GM23338 (cell line): ENCODE data around the gene BICRA. TPM values are rescaled to one million over a fixed set of nuclear protein-coding genes. Genes with fewer than 3 reads are reported as not detected.

ENCODE experiments used
- ATAC-seq: fragments of 200-7000 bp; cut with Tn5 transposase; 3 replicates; pipeline ENCODE4 v1.9.1; 2020
- DNase-seq: peaks from one replicate; pipeline ENCODE4 v3.0.0-alpha.2; 2015; ENCODE audit warnings: low spot score
- H2AFZ ChIP-seq: fragments of 200-600 bp; sonication (generic); 2 replicates; pipeline ENCODE4 v1.8.0; 2016; ENCODE audit warnings: antibody characterized with exemption, mild to moderate bottlenecking, moderate library complexity
- H3F3A ChIP-seq: fragments of 200-600 bp; sonication (generic); replicated peaks from 2 replicates; pipeline ENCODE4 v1.8.0; 2017; ENCODE audit warnings: antibody characterized with exemption, mixed run types, low read depth
- H3K27ac ChIP-seq: fragments of 200-600 bp; sonication (generic); 2 replicates; pipeline ENCODE4 v1.6.1; 2016; ENCODE audit warnings: low read depth
- H3K27me3 ChIP-seq: fragments of 200-600 bp; sonication (generic); 2 replicates; pipeline ENCODE4 v1.8.0; 2016; ENCODE audit warnings: mild to moderate bottlenecking, mixed run types, moderate library complexity; ENCODE audit not compliant: insufficient read depth
- H3K36me3 ChIP-seq: fragments of 200-600 bp; sonication (generic); 2 replicates; pipeline ENCODE4 v1.8.0; 2016; ENCODE audit warnings: mild to moderate bottlenecking; ENCODE audit not compliant: insufficient read depth
- H3K4me1 ChIP-seq: fragments of 200-600 bp; sonication (generic); 2 replicates; pipeline ENCODE4 v1.8.0; 2016; ENCODE audit warnings: mild to moderate bottlenecking, moderate library complexity; ENCODE audit not compliant: insufficient read depth
- H3K4me2 ChIP-seq: fragments of 200-600 bp; sonication (generic); 2 replicates; pipeline ENCODE4 v1.7.1; 2017; ENCODE audit warnings: mixed run types
- H3K4me3 ChIP-seq: fragments of 200-600 bp; sonication (generic); 2 replicates; pipeline ENCODE4 v1.6.1; 2016; ENCODE audit warnings: mixed run types
- H3K79me2 ChIP-seq: fragments of 200-600 bp; sonication (generic); replicated peaks from 2 replicates; pipeline ENCODE4 v1.8.0; 2017; ENCODE audit warnings: mild to moderate bottlenecking; ENCODE audit not compliant: insufficient read depth
- H3K9me2 ChIP-seq: fragments of 200-600 bp; sonication (generic); 2 replicates; pipeline ENCODE4 v1.8.0; 2017; ENCODE audit not compliant: insufficient read depth
- H4K20me1 ChIP-seq: fragments of 200-600 bp; sonication (generic); replicated peaks from 2 replicates; pipeline ENCODE4 v1.8.0; 2017; ENCODE audit warnings: mild to moderate bottlenecking; ENCODE audit not compliant: insufficient read depth
- H3K27ac Mint-ChIP-seq: 2 replicates; pipeline ENCODE4 v1.8.0; 2020; ENCODE audit warnings: inconsistent platforms, mild to moderate bottlenecking, moderate library complexity, mixed read lengths
- H3K27me3 Mint-ChIP-seq: 3 replicates; pipeline ENCODE4 v1.8.0; 2022; ENCODE audit warnings: low read depth, mild to moderate bottlenecking, moderate library complexity, mixed read lengths, inconsistent platforms; ENCODE audit not compliant: insufficient read depth, poor library complexity
- H3K36me3 Mint-ChIP-seq: 3 replicates; pipeline ENCODE4 v1.8.0; 2021; ENCODE audit warnings: low read depth, mild to moderate bottlenecking, inconsistent platforms, moderate library complexity, mixed read lengths
- H3K4me1 Mint-ChIP-seq: 3 replicates; pipeline ENCODE4 v1.8.0; 2020; ENCODE audit warnings: mild to moderate bottlenecking, inconsistent platforms, mixed read lengths
- H3K4me3 Mint-ChIP-seq: 3 replicates; pipeline ENCODE4 v1.8.0; 2021; ENCODE audit warnings: moderate library complexity, mild to moderate bottlenecking, inconsistent platforms, mixed read lengths
- H3K9me3 Mint-ChIP-seq: 3 replicates; pipeline ENCODE4 v1.8.0; 2020; ENCODE audit warnings: moderate library complexity, mild to moderate bottlenecking, inconsistent platforms, mixed read lengths
- CREB1 ChIP-seq: fragments of 250-450 bp; sonication (Bioruptor Pico); IDR thresholded peaks from 2 replicates; pipeline ENCODE4 v1.5.0; 2020; ENCODE audit warnings: low read depth, mild to moderate bottlenecking, moderate library complexity
- CTCF ChIP-seq, 2 experiments: fragments of 200-600 bp in 1 of 2; sonication (generic) in 1 of 2; conservative IDR thresholded peaks; 2 replicates each; pipeline versions ENCODE4 v1.5.1 to v1.6.1; 2016 to 2017; ENCODE audit warnings: antibody characterized with exemption in 2 of 2, low read depth in 2 of 2, mild to moderate bottlenecking in 2 of 2, moderate library complexity in 1 of 2
- EZH2 ChIP-seq: fragments of 200-600 bp; sonication (generic); IDR thresholded peaks from one replicate; pipeline ENCODE4 v1.8.0; 2017; ENCODE audit warnings: antibody characterized with exemption, mild to moderate bottlenecking, low read depth; ENCODE audit not compliant: unreplicated experiment
- EZH2phosphoT487 ChIP-seq: fragments of 200-600 bp; sonication (generic); IDR thresholded peaks from one replicate; pipeline ENCODE4 v1.8.1; 2018; ENCODE audit warnings: antibody characterized with exemption; ENCODE audit not compliant: unreplicated experiment
- JUNB ChIP-seq: IDR thresholded peaks from one replicate; pipeline ENCODE4 v1.6.1; 2016; ENCODE audit warnings: antibody characterized with exemption; ENCODE audit not compliant: unreplicated experiment
- NANOG ChIP-seq: IDR thresholded peaks from 2 replicates; pipeline ENCODE4 v1.6.1; 2016; ENCODE audit warnings: antibody characterized with exemption, borderline replicate concordance
- POLR2AphosphoS5 ChIP-seq: IDR thresholded peaks from 2 replicates; pipeline ENCODE4 v1.6.1; 2016; ENCODE audit warnings: antibody characterized with exemption, low read depth
- STAT1 ChIP-seq: IDR thresholded peaks from one replicate; pipeline ENCODE4 v1.6.1; 2016; ENCODE audit warnings: antibody characterized with exemption; ENCODE audit not compliant: unreplicated experiment
- ZNF114 ChIP-seq: fragments of 250-450 bp; sonication (Bioruptor Pico); IDR thresholded peaks from 2 replicates; pipeline ENCODE4 v1.5.0; 2020; ENCODE audit warnings: mild to moderate bottlenecking, moderate library complexity
- ZNF331 ChIP-seq: fragments of 250-450 bp; sonication (Bioruptor Pico); IDR thresholded peaks from 2 replicates; pipeline ENCODE4 v1.5.0; 2020; ENCODE audit warnings: low read depth, mild to moderate bottlenecking, moderate library complexity
- polyA plus RNA-seq: library from polyadenylated mRNA; unstranded; fragments of >200 nt; fragmentation: Nextera tagmentation; extraction: Ambion mirVana; gene quantifications from 2 replicates; pipeline ENCODE4 v1.2.1, GENCODE V29; 2016
- total RNA-seq: library from RNA; depleted of rRNA; stranded (reverse); fragments of >200 nt; shearing (Covaris generic); gene quantifications from 2 replicates; pipeline ENCODE4 v1.2.3, GENCODE V29; 2014
- TF ChIP-seq, protein P1 (sequence below): fragments of 250-450 bp; sonication (Bioruptor Pico); IDR thresholded peaks from 2 replicates; pipeline ENCODE4 v1.5.0; 2020; ENCODE audit warnings: mild to moderate bottlenecking, moderate library complexity

The BICRA gene
- total and polyA plus RNA-seq, 2 experiments from 2014 or later, result 7.0 to 37.7 TPM

- H3K36me3 ChIP-seq, result peaks cover 10% of the 10 kb centered on the region
- TF ChIP-seq CREB1 (CRISPR knock-in tag) (no peak), NANOG (no peak)
- DNase-seq (no peak), ATAC-seq (no peak)
- no peak overlapping the region for H3K27ac Mint-ChIP-seq
- no peak overlapping the region for H3K4me3 Mint-ChIP-seq
- no peak overlapping the region for H2AFZ ChIP-seq
- H3K9me3 Mint-ChIP-seq, result no peaks in the 10 kb centered on the region
- no peak overlapping the region for H3K4me3 ChIP-seq
- peaks cover 27% of the 10 kb centered on the region for H3K36me3 Mint-ChIP-seq
- no peaks in the 10 kb centered on the region for H3K9me2 ChIP-seq
- peaks cover 18% of the 10 kb centered on the region for H3K27me3 Mint-ChIP-seq
- peaks cover 15% of the 10 kb centered on the region; the same call in 1 of the 2 replicates for H3F3A ChIP-seq
- no peaks in the 10 kb centered on the region for H3K79me2 ChIP-seq
- no peaks in the 10 kb centered on the region for H3K27me3 ChIP-seq
- H3K27ac ChIP-seq, result no peak overlapping the region
- H3K4me1 ChIP-seq, result no peaks in the 10 kb centered on the region
- H3K4me2 ChIP-seq, result no peak overlapping the region
- peaks cover 5% of the 10 kb centered on the region; the same call in 2 of the 3 replicates for H3K4me1 Mint-ChIP-seq
- H4K20me1 ChIP-seq, result peaks cover 4% of the 10 kb centered on the region
Observed at GRCh38 chr19:47700934-47701716, 92.2 kb downstream of the BICRA start.

- no peak overlapping the region for H3K4me3 ChIP-seq
- no peak overlapping the region for H3K27ac ChIP-seq
- no peak overlapping the region for H3K27ac Mint-ChIP-seq
- H3K27me3 Mint-ChIP-seq, result peaks cover 20% of the 10 kb centered on the region
- H3K36me3 Mint-ChIP-seq, result peaks cover 27% of the 10 kb centered on the region
- TF ChIP-seq CTCF (conservative IDR thresholded peaks at IDR 0.05; ENCODE audit: low read depth in 2 of 2), result no peak
- TF ChIP-seq STAT1, result no peak
- TF ChIP-seq ZNF114, result no peak
- no peak for TF ChIP-seq EZH2phosphoT487
- TF ChIP-seq POLR2AphosphoS5, result no peak
- TF ChIP-seq, protein P1, sequence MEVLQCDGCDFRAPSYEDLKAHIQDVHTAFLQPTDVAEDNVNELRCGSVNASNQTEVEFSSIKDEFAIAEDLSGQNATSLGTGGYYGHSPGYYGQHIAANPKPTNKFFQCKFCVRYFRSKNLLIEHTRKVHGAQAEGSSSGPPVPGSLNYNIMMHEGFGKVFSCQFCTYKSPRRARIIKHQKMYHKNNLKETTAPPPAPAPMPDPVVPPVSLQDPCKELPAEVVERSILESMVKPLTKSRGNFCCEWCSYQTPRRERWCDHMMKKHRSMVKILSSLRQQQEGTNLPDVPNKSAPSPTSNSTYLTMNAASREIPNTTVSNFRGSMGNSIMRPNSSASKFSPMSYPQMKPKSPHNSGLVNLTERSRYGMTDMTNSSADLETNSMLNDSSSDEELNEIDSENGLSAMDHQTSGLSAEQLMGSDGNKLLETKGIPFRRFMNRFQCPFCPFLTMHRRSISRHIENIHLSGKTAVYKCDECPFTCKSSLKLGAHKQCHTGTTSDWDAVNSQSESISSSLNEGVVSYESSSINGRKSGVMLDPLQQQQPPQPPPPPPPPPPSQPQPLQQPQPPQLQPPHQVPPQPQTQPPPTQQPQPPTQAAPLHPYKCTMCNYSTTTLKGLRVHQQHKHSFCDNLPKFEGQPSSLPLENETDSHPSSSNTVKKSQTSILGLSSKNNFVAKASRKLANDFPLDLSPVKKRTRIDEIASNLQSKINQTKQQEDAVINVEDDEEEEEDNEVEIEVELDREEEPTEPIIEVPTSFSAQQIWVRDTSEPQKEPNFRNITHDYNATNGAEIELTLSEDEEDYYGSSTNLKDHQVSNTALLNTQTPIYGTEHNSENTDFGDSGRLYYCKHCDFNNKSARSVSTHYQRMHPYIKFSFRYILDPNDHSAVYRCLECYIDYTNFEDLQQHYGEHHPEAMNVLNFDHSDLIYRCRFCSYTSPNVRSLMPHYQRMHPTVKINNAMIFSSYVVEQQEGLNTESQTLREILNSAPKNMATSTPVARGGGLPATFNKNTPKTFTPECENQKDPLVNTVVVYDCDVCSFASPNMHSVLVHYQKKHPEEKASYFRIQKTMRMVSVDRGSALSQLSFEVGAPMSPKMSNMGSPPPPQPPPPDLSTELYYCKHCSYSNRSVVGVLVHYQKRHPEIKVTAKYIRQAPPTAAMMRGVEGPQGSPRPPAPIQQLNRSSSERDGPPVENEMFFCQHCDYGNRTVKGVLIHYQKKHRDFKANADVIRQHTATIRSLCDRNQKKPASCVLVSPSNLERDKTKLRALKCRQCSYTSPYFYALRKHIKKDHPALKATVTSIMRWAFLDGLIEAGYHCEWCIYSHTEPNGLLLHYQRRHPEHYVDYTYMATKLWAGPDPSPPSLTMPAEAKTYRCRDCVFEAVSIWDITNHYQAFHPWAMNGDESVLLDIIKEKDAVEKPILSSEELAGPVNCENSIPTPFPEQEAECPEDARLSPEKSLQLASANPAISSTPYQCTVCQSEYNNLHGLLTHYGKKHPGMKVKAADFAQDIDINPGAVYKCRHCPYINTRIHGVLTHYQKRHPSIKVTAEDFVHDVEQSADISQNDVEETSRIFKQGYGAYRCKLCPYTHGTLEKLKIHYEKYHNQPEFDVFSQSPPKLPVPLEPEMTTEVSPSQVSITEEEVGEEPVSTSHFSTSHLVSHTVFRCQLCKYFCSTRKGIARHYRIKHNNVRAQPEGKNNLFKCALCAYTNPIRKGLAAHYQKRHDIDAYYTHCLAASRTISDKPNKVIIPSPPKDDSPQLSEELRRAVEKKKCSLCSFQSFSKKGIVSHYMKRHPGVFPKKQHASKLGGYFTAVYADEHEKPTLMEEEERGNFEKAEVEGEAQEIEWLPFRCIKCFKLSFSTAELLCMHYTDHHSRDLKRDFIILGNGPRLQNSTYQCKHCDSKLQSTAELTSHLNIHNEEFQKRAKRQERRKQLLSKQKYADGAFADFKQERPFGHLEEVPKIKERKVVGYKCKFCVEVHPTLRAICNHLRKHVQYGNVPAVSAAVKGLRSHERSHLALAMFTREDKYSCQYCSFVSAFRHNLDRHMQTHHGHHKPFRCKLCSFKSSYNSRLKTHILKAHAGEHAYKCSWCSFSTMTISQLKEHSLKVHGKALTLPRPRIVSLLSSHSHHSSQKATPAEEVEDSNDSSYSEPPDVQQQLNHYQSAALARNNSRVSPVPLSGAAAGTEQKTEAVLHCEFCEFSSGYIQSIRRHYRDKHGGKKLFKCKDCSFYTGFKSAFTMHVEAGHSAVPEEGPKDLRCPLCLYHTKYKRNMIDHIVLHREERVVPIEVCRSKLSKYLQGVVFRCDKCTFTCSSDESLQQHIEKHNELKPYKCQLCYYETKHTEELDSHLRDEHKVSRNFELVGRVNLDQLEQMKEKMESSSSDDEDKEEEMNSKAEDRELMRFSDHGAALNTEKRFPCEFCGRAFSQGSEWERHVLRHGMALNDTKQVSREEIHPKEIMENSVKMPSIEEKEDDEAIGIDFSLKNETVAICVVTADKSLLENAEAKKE (CRISPR knock-in tag), result no peak
- no peak for TF ChIP-seq EZH2
- no peak for TF ChIP-seq NANOG
- no peak for TF ChIP-seq ZNF331 (CRISPR knock-in tag)
- no peak for TF ChIP-seq JUNB
- peaks cover 4% of the 10 kb centered on the region for H4K20me1 ChIP-seq
- H3K79me2 ChIP-seq, result no peaks in the 10 kb centered on the region
- H3K27me3 ChIP-seq, result no peaks in the 10 kb centered on the region
- ATAC-seq (no peak), DNase-seq (no peak)
- no peak overlapping the region for H3K4me2 ChIP-seq
- no peaks in the 10 kb centered on the region for H3K9me3 Mint-ChIP-seq
- H3F3A ChIP-seq, result peaks cover 15% of the 10 kb centered on the region; the same call in 1 of the 2 replicates
- H3K36me3 ChIP-seq, result peaks cover 10% of the 10 kb centered on the region
- no peaks in the 10 kb centered on the region for H3K4me1 ChIP-seq
- no peaks in the 10 kb centered on the region for H3K9me2 ChIP-seq
- H3K4me3 Mint-ChIP-seq, result no peak overlapping the region
- no peak overlapping the region for H2AFZ ChIP-seq
- peaks cover 5% of the 10 kb centered on the region; the same call in 2 of the 3 replicates for H3K4me1 Mint-ChIP-seq
Observed at GRCh38 chr19:47701717-47702552, 93.0 kb downstream of the BICRA start.
